GM21367 (cell line): Measurements from ENCODE around the gene NCF4.

Source experiments
- ATAC-seq: cut with Tn5 transposase; IDR thresholded peaks from one replicate; pipeline ENCODE4 v1.9.1; 2021; ENCODE audit not compliant: unreplicated experiment

Gene NCF4

DNA sequence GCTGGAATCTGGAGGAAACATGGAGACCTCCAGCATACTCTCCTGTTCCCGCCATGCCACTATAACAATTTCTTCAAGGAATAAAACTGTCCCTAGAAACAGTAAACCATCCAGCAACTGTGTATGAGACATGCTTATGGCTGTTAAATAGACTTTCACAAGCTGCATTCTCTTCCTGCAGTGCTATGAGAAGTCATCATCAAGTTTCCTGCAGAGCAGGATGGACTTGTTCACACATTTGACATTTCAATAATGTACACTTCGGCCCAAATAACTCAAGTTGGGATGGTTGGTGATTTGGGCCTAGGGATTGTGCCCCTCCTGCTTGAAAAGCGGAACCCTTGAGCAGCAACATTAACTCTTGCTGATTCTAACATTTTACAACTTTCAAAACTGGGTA is 32.5 kb downstream of the NCF4 start:
- ATAC-seq: no peak

DNA sequence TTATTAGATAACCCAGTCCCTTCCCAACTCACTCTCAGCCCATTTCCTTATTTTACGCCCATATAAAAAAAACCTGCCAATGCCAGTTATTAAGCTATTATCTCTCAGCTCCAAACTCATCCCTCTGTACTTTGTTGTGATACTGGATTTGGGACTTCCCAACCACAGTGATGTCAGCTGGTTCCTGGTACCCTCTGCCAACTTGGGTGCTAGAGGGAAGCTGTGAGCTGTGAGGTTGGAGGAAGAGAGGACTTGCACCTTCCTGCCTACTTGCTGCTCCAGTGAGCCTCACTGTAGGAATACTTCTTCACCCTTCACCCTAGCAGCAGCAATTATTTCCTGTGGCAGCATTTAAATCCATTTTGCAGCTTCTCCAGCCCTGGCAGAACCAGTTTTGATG is 33.5 kb downstream of the NCF4 start:
- no peak for ATAC-seq

DNA sequence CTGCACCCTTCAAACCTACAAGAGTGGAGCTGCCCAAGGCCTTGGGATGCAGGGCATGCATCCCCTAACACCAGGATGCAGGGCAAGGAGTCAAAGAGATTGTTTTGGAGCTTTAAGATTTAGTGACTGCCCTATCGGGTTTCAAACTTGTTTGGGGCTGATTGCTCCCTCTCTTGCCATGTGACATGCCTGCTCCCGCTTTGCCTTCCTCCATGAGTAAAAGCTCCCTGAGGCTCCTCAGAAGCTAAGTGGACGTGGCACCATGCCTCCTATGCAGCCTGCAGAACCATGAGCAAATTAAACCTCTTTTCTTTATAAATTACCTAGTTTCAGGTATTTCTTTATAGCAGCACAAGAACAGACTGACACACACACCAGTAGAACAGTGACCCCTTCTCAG is 36.8 kb downstream of the NCF4 start:
- ATAC-seq: no peak

DNA sequence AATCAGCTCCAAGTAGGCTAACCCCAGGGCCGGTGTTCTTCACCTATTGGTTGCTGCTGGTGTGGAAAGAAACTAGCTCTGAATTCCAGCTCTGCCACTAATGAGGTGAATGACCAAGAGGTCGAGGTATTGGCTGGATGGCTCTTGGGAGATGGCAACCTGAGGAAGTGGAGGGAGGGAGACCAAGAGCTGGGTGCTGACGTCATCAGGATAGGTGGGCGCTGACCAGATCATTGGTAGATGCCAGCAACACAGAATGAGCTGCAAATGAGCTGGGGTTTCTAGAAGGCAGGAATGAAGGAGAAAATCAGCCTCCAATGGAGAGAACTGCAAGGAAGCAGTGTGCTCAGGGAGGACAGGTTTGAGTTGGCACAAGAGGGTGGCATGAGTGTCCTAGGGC is 37.9 kb downstream of the NCF4 start:
- ATAC-seq: no peak

DNA sequence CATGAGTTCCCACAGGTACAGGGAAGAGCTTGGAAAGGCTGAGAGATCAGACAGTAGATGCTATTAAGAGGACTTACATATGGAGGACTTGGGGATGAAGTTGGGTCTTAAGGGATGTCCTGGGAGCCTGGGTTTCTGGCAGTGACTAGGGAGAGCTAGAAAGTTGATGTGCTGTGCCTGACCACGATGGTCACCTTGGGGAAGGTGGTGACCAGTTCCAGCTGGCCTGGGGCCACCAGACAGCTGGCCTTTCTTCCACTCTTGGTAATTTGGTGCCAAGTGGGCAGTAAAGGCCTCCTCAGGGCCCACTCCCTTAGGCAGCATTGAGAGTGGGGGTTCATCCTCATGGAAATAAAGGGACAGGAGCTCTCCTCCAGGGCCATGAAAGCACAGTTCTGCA is 38.7 kb downstream of the NCF4 start:
- no peak for ATAC-seq

DNA sequence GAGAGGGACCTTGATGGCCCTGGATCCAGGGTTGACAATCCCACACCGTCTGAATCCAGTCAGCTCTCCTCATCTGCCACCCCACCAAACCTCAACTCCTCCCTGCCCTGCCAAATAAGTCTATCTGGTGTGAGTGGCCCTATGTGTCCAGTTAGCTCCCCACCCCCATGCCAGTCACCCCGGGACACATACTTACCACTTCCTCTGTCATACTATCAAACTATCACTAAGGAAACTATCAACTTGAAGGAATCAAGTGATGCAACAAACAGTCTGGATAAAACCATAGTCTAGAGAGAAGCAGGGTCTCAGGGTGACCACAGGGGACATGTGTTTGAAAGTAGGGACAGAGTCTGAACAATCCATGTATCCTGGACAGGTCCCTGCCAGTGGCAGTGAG is 39.4 kb downstream of the NCF4 start:
- no peak for ATAC-seq

DNA sequence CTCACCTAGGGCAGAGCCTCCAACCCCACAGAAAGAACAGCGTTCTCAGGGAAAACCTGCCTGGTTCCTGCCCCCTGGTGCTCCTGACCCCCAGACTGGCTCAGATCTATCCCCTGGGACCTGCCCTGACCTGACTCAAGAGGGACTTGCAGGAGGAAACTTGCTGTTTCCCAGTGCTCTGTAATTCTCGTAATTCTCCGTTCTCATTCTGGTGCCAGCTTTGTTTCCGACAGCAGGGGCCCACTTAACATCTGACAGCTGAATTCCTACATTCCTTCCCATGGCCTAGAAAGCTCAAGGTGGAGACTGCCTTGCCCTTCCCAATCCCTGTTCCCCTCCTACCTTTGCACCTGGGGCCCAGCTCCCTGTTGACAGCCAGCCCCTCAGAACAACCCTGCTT is 40.1 kb downstream of the NCF4 start:
- no peak for ATAC-seq

DNA sequence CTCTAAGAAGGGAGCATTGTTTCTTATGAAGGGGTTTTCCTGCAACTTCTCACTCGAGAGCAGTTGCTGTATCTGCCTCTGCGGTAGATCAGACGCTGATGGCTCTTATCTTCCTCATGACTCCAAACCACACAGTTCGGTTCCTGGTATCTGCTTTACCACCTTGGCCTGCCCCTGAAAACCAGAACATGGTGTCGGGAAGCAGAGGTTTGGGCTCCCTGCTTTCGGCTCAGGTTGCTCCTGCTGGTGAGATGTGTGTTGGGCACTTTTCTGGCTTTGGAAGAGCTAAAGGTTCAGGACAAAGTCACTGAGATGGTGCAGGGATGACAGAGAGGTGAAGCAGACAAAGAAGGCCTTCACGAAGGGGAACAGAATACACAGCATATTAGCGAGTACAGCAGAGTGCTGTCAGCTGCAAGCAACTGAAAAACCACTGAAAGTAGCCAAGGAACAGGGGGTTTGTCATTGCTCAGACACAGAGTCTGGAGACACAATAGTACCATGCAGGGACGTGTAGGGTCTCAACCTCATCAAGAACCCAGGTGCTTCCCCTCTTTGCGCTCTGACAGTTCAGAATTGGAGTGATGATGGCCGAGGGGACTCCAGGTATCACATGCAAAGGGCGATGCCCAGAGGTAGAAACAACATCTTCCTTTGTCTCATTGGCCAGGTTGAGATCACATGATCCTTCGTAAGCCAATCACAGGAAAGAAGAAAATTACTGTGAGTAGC is 40.8 kb downstream of the NCF4 start:
- no peak for ATAC-seq

DNA sequence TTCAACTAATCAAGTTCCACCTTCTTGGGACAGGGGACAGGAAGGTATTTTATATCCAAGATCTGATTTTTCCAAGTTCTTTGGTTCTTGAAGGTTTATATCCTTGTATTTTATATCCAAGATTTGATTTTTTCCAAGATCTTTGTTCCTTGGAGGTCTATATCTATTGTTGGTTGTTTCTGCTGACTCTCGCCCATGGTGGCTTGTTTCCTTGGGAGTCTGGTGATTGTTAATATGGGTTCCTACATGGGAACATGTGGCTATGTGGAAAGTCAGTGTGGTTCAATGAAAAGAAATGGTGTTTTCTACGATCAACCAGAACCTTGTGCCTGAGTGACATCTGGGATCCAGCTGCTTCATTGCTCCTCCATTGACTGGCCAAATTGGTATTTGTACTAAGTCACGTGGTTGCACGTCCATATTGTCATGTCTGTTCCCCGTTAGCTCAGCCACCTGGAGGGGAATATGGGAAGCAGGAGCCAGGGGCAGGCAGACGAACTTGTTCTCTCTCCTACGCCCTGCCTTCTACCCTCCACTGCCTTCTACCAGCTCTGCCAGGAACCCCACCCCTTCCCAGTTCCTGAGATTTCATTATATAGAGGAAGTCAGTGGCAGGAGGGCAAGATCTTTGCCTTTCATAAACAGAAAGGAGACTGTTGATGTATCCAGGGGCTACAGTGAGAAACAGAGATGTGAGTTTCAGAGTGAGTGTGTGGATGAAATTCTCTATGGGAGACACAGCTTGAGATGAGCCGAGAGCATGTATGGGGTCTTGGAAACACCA is 41.5 kb downstream of the NCF4 start:
- ATAC-seq: no peak

DNA sequence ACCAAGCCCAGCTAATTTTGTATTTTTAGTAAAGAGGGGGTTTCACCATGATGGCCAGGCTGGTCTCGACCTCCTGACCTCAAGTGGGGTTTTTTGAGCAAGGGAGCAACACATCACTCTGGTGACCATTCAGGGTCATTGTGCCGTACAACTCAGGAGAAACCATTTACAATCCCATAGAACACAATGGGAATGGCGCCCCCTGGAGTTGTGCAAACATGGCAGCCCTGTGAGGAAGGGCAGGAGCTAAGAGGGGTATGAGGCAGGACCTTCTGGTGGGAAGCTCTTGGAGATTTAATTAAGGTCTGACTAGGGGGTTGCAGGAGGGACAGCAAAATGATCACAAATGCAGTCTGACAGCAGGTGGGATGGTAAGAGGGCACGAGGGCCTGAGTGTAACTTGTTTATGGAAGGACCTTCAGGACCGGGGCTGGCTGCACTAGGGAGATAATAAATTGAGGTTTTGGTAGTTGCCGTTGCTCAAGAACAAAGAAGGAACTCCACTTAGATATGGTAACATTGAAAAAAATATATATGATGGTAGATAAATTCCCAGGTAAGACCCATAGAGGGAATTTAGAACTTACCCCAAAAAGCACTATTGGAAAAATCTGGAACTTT is 43.6 kb downstream of the NCF4 start:
- no peak for ATAC-seq

DNA sequence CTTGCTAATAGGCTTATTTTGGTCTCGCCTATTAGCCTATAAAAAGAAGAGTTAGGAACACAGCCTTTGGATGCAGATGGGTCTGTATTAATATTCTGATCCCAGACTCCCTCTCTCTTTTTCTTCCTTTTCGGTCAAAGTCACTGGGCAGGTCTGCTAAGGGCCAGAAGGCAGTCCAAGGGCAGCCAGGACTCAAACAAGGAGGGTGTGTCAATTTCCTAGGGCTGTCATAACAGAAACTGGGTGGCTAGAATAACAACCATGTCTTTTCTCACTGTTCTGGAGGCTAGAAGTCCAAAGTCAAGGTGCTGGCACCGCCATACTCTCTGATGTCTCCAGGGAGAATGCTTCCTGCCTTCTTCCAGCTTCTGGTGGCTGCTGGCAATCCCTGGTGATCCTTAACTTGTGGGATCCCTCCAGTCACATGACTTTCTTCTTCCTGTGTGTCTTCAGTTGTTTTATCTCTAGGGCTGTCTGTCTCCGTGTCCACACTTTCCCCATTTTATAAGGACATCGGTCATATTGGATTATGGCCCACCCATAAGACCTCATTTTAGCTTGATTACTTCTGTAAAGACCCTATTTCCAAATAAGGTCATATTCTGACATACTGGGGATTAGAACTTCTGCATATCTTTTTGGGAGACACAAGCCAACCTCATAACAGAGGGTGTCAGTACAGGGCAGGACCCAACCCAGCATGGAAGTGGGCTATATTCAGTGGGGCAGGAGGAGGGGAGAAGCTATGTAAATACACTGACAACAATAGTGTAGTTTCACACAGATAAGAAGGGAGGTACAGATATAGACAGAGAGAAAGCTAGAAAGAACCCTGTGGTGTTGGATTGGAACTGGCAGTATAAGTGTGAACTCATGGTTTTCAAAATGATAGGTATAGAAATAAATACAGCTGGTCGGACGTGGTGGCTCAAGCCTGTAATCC is 46.7 kb downstream of the NCF4 start:
- no peak for ATAC-seq

DNA sequence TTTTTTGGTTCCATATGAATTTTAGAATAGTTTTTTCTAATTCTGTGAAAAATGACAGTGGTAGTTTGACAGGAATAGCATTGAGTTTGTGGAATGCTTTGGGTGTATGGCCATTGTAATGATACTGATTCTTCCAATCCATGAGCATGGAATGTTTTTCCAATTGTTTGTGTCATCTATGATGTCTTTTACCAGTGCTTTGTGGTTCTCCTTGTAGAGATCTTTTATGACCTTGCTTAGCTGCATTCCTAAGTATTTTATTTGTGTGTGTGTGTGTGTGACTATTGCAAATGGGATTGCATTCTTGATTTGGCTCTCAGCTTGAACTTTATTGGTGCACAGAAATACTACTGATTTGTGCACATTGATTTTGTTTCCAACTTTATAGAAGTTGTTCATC is 49.7 kb downstream of the NCF4 start:
- no peak for ATAC-seq

DNA sequence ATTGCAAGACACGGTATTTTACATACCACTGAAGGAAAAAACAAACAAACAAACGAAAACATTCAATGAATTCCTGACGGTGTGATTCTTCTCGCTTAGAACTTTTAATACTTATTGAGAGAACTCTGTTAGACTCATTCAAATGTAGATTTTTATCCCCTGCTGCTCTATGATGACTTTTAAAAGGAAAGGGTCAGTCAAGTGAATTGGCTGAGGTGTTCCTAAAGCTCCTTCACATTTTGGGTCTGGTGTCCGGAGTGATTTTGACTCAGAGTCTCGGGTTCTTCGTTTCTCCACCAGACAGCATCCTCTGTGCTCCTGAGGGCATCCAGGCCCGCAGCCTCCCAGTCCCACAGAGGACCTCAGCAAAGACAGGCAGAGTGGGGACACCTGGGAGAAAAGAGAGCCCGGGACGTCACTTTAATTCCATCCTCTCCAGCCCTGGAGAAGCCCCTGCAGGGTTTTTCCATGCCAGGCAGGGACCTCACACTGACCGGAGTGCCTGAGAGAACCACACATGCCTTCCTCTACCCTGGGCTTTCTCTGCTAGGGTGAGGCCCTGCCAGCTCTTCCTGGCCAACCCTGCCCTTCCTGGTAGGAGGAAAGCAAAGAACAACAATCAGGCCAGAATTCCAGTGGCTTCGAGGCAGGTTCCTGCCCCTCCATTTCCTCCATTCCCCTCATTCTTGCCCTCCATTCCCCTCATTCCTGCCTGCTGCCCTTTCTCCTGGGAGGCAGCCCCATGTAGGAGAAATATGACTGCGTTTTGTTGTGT is 51.3 kb downstream of the NCF4 start:
- ATAC-seq: no peak

DNA sequence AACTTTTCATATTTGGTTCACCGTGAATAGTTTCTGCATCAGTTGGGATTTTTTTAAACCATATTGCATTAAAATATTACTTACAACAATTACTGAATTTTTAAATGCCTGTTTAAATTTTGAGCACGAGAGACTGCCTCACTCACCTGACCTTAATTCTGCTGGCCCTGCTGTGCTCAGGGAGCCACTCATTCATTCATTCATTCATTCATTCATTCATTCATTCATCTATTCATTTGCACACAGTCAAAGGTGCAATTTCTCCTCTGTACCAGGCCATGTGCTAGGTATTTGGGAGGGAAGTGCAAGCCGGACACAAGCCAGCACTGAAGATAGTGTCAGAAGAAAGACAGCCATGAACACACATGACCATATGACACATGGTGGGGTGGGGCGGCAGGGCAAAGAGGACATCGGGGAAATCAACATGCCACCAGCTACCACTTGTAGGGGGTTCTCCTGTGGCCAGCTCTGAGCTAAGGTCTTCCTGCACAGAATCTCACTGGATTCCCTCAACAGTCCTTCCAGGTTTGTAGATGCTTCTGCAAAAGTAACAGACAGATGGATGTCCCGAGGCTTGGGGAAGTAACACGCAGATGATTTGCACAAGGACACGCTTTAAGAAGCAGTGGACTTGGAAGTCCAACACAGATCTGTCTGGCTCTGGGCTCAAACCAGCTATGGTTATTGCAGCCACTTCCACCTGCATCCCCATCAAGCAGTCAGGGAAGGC is 52.1 kb downstream of the NCF4 start:
- no peak for ATAC-seq

DNA sequence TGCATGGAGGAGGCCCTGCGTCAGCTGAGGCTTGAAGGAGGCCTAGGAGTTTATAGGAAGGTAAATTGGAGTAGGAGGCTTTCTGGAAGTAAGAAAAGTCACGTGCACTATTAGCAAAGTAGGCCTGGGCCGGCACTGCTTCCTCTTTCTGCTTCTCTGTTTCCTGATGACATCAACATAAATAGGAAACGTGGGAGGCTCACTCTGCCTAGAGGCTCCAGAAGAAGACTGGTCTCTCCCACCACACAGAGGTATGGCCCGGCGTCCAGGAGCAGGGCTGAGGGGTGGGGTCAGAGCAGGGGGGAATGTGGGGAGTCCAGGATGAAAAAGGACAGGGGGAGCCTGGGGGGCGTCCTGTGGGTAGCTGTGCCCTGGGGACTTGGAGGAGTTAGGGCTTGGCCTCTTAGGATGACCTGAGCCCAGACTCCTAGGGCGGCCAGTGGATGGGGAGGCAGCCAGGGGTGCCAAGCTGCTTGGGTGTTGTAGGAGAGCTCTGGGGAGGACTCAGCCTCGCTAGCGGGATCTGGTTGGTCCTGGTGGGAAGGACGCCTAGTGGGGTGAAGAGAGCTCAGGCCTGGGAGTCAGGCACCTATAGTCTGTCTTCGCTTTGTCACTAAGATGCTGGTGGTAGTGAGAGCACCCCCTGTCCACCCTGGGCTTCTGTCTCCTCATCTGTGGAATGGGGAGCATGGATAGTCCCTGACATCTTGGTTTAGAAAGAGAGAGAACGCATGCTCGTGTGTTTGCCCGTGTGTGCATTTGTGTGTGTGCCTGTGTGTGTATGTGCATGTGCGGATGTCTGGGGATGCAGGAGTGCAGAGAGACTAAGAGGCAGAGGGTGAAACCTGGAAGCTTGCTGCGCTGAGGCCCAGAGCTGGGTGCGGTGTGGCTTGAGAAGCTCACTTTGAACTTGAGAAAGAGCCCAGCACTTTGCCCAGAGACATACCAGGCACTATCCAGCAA is 52.9 kb downstream of the NCF4 start, which contains the start of gene CSF2RB:
CSF2RB (plus strand) TSS at position 202 of the 963 bp plus-strand sequence. CDS start 8,580 bp downstream, outside the sequence.
- ATAC-seq: peak; percentile 52

DNA sequence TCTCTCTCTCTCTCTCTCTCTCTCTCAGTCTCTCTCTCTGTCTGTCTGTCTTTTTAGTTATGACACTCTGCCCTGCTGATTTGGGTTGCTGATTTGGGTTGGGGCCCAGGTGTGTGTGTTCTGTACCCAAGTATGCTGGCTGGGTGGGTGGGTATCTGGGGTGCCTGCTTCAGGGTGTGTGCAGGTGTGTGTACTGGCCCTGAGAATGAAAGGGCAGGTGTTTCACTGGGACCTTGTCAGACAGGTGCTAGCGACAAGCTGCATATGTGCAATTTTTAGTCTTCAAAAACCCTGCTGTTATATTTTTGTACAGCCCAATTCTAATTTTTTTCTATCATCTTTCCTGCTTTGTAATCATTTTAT is 53.6 kb downstream of the NCF4 start:
- no peak for ATAC-seq

DNA sequence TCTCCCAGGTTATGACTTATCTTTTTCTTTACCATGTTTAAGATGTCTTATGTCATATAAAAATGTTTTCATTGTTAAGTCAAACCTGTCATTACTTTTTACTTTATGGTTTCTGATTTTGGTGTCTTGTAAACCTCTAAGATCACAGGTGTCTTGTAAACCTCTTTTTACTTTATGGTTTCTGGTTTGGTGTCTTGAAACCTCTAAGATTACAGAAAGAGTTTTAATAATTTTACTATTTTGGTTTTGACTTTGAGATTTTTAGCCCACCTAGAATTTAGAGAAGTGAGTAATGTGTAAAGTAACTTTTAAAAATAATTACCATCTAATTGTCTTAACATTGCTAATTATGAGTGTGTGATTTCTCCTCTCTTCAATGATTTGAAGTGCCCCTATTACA is 55.2 kb downstream of the NCF4 start:
- ATAC-seq: no peak

DNA sequence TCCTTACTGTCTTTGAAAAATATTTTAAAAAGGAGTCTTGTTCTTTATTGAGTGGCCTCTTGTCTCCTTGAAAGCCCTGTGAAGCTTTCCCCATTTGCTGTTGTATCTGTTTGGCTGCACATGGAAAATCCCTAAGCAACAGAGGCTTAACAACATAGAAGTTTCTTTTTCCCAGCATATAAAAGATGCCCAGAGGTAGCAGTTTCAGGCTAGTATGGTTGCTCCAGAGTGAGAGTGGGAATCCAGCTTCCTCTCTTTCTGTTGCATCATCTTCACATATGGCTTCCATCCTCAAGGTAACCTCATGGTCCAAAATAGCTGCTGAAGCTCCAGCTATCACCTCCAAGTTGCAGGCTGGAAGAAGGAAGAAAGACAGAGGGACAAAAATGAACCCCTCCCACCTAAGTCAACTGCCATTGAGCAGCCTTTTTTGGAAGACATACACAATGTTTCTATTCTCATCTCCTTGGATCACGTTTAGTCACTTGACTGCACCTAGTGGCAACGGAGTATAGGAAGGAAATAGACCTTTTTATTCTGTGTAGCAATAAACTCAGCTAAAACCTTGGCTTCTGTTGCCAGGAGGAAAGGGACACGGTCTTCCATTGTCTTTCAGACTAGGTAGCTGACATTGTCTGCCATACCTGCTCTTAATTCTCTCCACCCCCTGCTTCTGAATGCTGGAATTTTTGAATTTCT is 57.9 kb downstream of the NCF4 start:
- ATAC-seq: no peak
